HG03064 (cell line): Measurements from ENCODE around the gene OGFOD3.
"Not testable (repeated sequence)": the region's sequence is repeated elsewhere in the genome, so short reads cannot be mapped to it uniquely, and the experiment has no call there.

Experiments used
- ATAC-seq: cut with Tn5 transposase; IDR thresholded peaks from one replicate; pipeline ENCODE4 v1.9.1; 2021; ENCODE audit warnings: low read depth; ENCODE audit not compliant: unreplicated experiment

Gene OGFOD3

DNA sequence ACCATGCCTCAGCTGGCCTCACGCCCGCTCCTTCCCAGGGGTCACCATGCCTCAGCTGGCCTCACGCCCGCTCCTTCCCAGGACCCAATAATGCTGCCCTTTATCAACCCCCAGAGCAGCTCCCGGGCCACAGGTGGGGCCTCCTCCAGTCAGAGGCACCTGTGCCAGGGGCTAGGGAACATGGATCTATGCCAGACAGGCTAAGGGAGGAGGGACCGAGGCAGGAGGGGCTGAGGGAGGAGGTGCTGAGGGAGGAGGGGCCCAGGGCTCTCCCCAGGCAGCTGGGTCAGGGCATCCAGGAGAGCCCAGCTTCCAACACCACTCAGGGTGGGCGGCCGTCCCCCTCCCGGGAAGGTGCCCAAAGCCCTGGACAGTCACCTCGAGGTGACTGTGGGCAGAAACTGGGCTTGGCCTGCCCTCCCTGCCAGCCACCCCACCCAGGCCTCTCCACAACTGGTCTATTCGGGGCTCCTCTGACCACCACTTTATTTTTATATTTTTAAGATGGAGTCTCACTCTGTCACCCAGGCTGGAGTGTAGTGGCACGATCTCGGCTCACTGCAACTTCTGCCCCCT lies 27.4 kb downstream of the OGFOD3 start:
- no peak for ATAC-seq

DNA sequence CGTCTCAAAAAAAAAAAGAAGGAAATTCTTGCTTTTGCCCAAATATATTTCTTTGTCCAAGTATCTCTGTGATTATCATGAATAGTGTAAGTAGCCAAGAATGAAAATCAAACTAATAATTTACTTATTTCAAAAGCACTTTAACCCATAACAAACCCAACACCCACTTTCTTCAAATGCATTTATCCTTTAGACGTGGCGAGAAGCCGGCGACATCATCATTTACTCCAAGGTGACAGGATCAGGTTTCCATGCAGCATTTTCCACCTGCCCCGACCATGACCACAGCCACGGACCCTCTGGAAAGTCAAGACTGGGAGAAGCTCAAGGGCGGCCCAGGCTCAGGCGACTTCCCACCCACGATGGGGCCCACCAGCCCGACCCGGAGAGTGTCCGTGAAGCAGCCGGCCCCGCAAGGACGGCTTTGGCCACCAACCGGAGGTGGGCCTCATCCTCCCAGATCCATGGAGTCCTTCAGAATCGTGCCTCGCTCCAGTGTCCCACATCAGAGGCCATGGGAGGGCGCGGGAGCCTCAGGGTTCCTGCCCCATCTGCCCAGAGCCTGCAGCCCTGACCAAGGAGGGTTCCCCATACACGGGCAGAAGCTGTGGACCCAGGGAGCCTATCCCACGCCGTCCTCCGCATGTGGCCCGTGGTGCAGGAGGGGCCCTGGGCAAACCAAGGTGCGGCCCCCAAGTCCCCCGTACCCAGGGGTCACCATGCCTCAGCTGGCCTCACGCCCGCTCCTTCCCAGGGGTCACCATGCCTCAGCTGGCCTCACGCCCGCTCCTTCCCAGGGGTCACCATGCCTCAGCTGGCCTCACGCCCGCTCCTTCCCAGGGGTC lies 28.1 kb downstream of the OGFOD3 start:
- no peak for ATAC-seq

DNA sequence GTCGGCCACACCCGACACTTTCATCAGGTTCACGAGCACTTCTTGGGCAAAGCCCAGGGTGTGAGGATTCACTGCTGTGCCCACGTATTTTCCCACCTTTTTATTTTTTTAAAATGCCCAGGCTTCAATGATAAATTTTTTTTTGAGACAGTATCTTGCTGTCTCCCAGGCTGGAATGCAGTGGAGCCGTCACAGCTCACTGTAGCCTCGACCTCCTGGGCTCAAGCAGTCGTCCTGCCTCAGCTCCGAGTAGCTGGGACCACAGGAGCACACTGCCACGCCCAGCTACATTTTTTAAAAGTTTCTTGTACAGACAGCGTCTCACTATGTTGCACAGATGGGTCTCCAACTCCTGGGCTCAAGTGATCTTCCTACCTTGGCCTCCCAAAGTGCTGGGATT lies 29.0 kb downstream of the OGFOD3 start:
- ATAC-seq = no peak

DNA sequence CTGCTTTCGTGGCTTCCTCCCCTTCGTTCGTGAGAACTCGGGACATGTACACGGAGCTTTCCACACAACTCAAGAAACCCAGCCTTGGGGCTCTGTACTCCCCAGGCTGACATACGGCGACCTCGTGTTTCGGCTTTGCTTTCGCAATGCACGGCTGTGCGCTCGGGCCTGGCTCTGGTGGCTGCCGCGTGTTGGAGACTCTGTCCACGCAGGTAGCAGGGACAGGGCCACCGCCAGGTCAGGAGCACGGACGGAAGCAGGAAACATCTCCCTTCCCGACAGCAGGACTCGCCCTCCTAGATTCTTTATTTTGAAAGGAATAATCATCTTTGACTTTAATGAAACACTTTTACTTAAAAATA lies 29.5 kb downstream of the OGFOD3 start:
- no peak for ATAC-seq

DNA sequence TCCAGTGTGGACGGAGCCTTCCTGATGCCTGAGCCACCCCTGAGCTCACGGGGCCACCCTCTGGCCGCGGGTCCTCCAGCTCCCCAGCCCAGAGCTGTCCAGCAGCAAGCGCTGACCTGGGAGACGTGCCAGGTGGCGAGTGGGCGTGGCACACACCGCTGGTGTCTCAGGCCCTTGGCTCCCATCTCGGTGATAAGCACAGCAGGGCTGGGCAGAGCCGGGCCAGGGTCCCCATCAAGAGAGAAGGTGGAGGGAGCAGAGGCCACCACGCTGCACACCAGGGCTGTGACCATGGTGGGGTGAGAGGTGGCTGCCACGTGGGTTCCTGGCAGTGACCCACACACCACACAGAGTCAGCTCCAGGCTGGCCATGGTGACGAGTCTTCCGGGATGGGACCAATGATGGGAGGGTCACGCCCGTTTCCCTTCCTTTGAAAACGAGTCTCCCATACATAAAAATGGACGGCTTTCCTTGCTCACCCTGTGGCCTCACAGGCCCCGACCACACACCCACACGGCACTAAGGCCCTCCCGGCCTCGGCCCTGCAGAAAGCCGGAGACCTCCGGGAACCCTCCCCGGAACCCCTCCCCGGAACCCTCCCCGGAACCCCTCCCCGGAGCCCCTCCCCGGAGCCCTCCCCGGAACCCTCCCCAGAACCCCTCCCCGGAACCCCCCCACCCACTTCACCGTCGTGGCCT lies 30.0 kb downstream of the OGFOD3 start:
- no peak for ATAC-seq

DNA sequence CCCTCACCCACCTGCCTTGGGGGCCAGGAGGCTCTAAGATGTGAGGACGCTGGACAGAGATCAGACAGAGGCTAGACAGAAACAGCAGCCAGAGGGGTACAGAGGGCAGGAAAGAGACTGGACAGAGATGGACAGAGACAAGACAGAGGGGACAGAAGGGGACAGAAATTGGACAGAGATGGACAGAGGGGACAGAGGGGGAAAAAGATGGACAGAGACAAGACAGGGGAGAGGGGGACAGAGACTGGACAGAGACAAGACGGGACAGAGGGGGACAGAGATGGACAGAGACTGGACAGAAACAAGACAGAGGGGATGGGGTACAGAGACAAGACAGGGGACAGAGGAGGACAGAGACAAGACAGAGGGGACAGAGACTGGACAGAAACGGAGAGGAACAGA lies 30.7 kb downstream of the OGFOD3 start:
- ATAC-seq = no peak

DNA sequence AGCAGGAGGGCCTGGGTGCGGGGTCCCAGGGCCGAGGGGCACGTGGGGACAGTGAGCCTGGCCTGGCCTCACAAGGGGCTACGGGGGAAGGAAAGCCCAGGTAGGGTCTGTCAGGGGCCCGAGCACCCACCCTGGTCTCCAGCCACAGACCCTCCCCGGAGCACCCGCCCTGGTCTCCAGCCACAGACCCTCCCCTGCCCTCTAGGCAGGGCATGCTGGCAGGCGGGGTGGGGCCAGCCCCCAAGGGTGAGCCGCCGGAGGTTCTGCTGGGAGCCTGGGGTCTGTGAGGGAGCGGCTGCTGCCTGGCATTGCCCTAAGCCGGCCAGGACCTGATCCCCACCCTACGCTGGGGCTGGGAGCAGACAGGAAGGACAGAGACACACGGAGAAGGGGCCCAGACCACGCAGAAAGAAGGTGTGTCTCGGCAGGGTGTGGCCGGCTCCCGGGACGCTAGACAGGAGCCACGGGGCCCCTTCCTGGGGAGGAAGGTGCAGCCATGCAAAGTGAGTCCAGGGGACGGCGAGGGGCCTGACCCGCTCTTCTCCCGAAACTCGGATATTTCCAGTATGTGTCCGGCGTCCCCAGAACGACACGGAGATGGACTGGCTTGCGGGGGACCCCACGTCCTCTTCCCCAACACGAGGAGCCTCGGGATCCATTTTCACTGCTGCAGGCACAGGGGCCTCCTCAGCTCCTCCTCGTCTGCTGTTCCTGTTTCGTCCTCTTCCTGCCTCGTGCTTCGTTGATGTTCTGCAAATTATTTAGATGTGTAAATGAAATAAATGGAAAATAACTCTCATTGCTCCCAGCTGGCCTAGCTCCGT lies 31.3 kb downstream of the OGFOD3 start:
- ATAC-seq = no peak

DNA sequence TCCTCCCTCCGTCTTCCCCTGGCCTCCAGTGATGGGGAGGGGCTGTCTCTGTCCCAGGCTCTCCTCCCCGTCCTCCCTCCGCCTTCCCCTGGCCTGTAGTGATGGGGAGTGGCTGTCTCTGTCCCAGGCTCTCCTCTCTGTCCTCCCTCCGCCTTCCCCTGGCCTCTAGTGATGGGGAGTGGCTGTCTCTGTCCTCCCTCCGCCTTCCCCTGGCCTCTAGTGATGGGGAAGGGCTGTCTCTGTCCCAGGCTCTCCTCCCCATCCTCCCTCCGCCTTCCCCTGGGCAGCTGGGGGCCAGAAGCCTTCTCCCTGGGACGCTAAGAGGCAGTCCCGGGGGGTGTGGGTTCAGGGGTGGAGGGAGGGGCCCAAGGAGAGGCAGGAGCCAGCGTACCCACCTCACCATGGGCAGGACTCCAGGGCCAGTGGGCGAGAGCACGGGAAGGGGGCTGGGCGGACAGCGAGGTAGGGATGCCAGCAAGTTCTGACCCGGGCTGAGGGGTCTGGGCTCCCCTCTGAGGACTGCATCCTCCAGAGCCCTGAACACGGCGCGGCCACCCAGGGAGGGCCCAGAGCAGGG lies 32.0 kb downstream of the OGFOD3 start:
- ATAC-seq = no peak

DNA sequence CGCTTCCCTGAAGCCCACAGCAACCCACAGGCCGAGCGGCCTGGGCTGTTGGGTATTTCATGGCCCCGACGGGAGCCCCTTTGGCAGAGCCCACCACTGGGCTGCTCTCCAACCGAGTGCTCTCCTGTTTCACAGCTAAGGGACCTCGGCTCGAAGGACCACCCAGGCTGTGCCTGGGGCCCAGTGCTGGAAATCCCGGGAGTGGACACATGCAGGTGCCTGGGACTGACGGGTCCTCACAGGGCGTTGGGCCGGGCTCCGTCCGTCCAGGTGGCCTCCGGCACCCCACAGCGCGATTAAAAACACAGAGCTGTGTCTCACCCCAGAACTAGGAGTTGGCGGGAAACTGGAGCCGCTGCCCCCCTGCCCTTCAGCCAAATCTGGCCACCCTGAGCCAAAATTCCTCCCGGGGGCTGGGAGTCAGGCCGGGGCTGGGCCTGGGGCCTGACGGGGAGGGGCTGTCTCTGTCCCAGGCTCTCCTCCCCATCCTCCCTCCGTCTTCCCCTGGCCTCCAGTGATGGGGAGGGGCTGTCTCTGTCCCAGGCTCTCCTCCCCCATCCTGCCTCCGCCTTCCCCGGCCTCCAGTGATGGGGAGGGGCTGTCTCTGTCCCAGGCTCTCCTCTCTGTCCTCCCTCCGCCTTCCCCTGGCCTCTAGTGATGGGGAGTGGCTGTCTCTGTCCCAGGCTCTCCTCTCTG lies 32.7 kb downstream of the OGFOD3 start:
- ATAC-seq = no peak

DNA sequence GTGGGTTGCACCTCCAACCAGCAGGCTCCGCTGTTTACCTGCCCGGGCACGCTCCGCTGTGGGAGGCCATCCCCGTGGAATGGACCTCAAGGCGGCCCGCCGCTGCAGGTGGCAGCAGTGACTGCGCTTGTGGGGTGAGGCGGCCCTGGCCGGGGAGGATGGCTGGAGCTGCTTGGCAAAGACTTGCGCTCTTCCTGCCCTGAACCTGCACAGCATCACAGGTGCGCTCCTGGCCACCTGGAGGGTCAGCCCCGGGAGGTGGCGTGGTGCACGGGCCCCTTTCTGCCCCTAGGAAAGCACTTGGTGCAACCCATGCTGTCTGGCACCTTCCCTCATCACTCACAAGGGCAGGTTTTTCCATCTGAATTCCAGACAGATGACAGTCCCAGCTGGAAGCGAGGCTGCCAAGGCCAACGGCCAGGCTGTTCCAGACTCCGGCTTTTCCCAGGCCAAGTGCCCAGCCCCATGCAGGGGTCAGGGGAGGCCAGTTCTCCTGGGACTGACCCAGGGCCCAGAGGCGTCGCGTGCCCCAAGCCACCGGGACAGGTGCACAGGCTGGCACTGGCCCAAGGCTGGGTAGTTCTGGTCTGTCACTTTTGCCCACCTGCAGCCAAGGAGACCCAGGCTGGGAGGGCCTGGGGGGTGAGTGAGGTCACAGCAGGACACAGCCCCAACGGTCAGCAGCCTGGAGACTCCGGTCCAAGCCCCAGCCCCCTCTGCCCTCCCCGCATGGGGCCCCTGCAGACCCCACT lies 33.5 kb downstream of the OGFOD3 start:
- ATAC-seq = no peak

DNA sequence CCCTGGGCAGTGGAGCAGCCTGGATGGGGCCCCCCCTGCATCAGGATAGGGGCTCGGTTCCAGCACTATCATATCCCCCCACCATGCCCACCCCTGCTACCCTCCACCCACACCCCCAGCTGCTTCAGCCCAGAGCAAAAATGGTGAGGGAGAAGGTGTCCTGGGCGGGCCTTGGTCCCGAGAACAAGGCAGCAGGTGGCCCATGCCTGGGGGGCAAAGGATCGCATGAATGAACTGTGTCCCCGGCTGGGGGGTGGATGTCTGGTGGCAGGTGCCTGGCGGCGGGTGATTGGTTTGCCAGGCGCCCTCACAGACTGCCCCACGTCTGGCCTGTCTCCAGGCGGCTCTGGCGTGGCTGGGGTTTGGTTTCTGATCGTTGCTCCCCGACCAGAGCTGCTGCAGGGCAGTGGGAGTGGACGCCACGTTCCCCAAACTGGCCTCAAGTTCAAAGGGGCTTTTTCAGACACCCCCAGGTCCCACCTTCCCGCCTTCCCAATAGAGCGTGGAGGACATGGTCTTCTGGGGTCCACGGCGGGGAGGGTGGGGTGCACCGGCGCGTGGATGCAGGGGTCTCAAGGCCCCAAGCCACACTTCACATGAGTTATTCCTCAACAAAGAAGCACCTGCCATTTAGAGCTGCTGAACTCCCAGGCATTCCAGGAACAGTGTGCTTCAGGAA lies 34.2 kb downstream of the OGFOD3 start:
- ATAC-seq = no peak

DNA sequence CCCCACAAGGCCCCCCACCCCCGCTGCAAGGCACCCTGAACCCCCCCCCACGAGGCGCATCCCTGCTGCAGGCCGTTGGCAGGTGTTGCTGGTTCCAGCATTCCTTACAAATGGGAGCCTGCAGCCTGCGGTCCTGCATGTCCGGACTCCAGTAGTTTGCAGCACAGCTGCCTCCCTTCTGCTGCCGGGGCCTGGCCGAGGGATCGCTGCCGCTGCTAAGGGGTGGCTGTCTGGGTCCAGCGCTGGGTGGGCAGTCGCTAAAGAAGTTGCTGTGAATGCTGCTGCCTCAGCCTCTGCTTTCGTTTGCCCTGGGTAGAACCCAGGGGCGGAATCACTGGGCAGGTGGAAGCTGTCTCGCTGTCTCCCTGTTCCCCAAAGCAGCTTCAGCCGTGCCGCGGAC lies 35.0 kb downstream of the OGFOD3 start:
- no peak for ATAC-seq

DNA sequence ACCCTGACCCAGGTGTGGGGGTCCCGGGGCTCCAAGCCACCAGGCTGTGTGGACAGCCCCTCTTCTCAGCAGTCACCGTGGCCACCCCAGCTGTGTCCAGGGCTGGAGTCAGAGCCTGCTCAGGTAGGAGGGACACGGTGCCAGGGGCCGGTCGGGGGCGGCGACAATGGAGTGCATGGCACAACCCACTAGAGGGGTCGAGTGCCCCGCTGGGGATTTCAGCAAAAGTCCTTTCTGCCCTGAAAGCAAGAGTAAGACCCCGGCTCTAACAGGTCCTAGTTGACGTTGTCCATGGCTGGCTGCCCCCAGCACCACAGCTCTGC lies 35.5 kb downstream of the OGFOD3 start:
- no peak for ATAC-seq

DNA sequence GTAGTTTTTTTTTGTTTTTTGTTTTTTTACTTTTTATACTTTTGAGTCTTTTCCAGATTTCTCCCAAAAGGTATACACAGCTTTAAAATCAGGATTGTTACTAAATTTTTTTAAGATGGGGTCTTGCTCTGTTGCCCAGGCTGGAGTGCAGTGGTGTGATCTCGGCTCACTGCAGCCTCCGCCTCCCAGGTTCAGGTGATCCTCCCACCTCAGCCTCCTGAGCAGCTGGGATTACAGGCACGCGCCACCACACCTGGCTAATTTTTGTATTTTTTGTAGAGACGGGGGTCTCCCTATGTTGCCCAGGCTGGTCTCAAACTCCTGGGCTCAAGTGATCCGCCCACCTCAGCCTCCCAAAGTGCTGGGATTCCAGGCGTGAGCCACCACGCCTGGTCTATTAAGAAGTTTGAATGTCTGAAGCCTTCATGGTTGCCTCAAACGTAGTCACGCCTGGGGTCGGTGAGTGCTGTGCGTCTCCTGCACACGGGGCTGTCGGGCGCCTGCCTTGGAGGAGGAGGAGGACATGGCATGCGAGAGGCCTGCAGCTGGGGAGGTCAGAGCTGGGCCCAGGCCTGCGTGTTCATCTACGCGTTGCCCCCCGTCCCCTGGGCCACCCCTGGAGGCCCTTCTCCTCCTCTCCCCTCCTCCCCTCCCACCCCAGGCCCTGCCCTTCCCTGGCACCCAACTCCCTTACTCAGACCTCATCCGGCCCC lies 36.0 kb downstream of the OGFOD3 start:
- ATAC-seq = not testable (repeated sequence)

DNA sequence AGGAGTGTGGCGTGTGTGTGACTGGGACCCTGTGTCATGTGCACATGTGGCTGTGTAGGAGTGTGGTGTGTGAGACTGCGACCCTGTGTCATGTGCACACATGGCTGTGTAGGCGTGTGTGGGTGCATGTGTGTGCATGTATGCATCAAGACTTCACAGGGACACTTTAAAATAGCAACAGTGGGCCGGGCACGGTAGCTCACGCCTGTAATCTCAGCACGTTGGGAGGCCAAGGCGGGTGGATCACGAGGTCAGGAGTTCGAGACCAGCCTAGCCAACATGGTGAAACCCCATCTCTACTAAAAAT lies 36.7 kb downstream of the OGFOD3 start:
- ATAC-seq = not testable (repeated sequence)

DNA sequence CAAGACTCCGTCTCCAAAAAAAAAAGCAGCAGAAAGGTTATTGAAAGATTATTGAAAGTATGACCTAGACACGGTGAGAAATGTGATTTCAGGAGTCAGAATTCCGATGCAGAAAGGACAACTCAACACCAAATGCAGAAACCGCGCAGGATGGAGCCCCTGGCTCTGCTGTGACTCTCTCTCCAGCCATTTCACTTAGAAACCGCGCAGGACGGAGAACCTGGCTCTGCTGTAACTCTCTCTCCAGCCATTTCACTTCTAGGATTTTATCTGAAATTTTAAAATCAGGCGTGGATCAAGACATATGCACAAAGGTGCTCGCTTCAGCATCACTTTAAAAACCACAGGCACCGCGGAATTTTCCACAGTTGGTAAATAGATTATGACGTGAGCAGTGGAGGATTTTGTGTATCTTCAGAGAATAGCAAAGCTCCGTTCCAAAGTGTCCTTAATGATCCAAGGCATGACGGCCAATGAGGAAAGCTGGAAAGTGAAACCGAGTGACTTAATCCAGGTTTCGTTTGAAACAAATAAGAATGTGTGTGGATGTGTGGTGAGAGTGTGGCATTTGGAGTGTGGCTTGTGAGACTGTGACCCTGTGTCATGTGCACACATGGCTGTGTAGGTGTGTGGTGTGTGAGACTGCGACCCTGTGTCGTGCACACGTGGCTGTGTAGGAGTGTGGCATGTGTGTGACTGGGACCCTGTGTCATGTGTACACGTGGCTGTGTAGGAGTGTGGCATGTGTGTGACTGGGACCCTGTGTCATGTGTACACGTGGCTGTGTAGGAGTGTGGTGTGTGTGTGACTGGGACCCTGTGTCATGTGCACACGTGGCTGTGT lies 37.3 kb downstream of the OGFOD3 start:
- ATAC-seq = no peak

DNA sequence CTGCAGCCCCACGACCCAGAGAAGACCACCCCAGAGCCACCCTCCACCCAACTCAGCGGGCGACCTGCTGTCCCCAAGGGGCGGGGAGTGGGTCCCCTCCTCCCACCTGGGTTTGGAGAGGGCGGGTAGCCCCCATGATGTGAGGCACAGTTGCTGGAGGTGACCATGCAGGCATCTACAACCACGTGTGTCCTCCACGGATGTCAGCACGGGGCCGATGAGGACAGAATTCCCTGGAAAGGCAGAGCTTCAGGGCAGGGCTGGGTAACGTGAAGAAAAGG lies 39.7 kb downstream of the OGFOD3 start:
- no peak for ATAC-seq
